Breast epithelium (tissue), 4 donors: ENCODE results near the gene TRMT2A. TPM values are rescaled to one million over a fixed set of nuclear protein-coding genes. Genes with fewer than 3 reads are reported as not detected.

ENCODE experiments used
- DNase-seq, 2 donors: peaks; one replicate each; pipeline ENCODE4 v3.0.0-alpha.2; 2019; ENCODE audit warnings: low spot score in 2 of 2
- H3K27ac ChIP-seq, 2 donors: fragments of 200-600 bp; sonication (generic) in 1 of 2; one replicate each; pipeline ENCODE4 v1.5.1; 2016 to 2019; ENCODE audit warnings: mild to moderate bottlenecking in 1 of 2
- H3K27me3 ChIP-seq, 2 donors: fragments of 200-600 bp; sonication (generic) in 1 of 2; one replicate each; pipeline versions ENCODE4 v1.5.1 to v1.6.0; 2017 to 2019; ENCODE audit warnings: control low read depth in 1 of 2, mild to moderate bottlenecking in 1 of 2
- H3K36me3 ChIP-seq: fragments of 200-600 bp; one replicate; pipeline ENCODE4 v1.5.1; 2019
- H3K4me1 ChIP-seq, 2 donors: fragments of 200-600 bp; sonication (generic); one replicate each; pipeline ENCODE4 v1.5.1; 2016 to 2019; ENCODE audit warnings: control low read depth in 1 of 2
- H3K4me3 ChIP-seq, 3 donors: fragments of 200-600 bp; sonication (generic); 1 replicate in 2 of 3; 2 replicates in 1 of 3; pipeline ENCODE4 v1.5.1; 2016 to 2019; ENCODE audit warnings: mild to moderate bottlenecking in 3 of 3, moderate library complexity in 2 of 3
- H3K9me3 ChIP-seq, 2 donors: fragments of 200-600 bp; sonication (generic) in 1 of 2; one replicate each; pipeline ENCODE4 v1.5.1; 2016 to 2019; ENCODE audit warnings: control low read depth in 1 of 2
- POLR2A ChIP-seq: fragments of 450-650 bp; IDR thresholded peaks from one replicate; pipeline ENCODE4 v1.6.1; 2016; ENCODE audit warnings: antibody characterized with exemption, mild to moderate bottlenecking, moderate library complexity
- POLR2AphosphoS5 ChIP-seq, 3 donors: sonication (generic); formaldehyde crosslinking; IDR thresholded peaks; one replicate each; pipeline ENCODE4 v1.6.1; 2017; ENCODE audit warnings: antibody characterized with exemption in 3 of 3
- intact Hi-C: fragments of 100-400 bp; cut with DNase I; formaldehyde crosslinking; loops from one replicate; pipeline ENCODE4 v1.15.1; 2023; ENCODE audit warnings: low total_unique reads
- total RNA-seq, 3 donors: library from RNA; depleted of rRNA; stranded (reverse); fragments of >200 nt; gene quantifications; one replicate each; pipeline ENCODE4 v1.1.0, GENCODE V29; 2016
- TF ChIP-seq, protein P1 (sequence below), 3 donors: fragments of 450-650 bp; IDR thresholded peaks; one replicate each; pipeline ENCODE4 v1.5.1; 2016 to 2017; ENCODE audit warnings: antibody characterized with exemption in 3 of 3, mild to moderate bottlenecking in 3 of 3, moderate library complexity in 3 of 3

Gene TRMT2A
- total RNA-seq, 3 donors from 2014 or later: 49.8 to 72.4 (median 51.1) TPM

DNA sequence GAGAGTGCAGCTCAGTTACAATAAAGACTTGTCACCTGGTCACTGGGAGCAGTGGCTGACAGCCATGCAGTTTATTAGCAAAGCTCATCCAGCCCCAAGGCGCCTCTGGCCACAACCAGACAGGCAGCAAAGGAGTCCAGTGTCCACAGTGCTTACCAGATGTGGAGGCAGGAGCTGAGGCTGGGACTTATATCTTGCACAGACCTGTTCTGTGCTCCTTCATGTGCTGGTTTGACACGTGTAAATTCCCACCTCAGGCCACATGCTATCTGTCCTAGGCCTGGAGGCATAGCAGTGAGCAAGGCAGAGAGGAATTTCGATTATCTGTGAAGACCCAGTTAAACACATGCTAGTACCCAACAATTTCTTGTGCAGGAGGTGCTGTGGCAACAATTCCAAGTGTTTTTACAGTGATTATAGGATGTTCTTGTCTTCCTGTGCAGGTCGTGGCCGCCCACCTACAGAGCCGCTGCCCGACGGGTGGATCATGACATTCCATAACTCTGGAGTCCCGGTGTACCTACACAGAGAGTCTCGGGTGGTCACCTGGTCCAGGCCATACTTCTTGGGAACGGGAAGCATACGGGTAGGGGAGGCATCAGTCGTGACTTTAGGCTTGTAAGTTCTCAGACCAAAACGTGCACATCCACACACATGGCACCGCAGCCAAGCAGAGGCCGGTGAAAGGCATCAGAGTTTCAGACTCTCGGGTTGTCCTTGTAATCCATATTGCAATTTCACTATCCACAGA, 27.6 kb downstream of the TRMT2A start:
- H3K4me1 ChIP-seq: no peaks in the 10 kb centered on the region
- H3K27me3 ChIP-seq: no peaks in the 10 kb centered on the region
- H3K36me3 ChIP-seq: peaks cover 25% of the 10 kb centered on the region
- H3K4me3 ChIP-seq: no peak overlapping the region
- no peak for DNase-seq
- no peaks in the 10 kb centered on the region for H3K9me3 ChIP-seq
- TF ChIP-seq POLR2AphosphoS5 (IDR thresholded peaks at IDR 0.05) (no peak), POLR2A (no peak)
- TF ChIP-seq, protein P1, sequence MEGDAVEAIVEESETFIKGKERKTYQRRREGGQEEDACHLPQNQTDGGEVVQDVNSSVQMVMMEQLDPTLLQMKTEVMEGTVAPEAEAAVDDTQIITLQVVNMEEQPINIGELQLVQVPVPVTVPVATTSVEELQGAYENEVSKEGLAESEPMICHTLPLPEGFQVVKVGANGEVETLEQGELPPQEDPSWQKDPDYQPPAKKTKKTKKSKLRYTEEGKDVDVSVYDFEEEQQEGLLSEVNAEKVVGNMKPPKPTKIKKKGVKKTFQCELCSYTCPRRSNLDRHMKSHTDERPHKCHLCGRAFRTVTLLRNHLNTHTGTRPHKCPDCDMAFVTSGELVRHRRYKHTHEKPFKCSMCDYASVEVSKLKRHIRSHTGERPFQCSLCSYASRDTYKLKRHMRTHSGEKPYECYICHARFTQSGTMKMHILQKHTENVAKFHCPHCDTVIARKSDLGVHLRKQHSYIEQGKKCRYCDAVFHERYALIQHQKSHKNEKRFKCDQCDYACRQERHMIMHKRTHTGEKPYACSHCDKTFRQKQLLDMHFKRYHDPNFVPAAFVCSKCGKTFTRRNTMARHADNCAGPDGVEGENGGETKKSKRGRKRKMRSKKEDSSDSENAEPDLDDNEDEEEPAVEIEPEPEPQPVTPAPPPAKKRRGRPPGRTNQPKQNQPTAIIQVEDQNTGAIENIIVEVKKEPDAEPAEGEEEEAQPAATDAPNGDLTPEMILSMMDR (IDR thresholded peaks at IDR 0.05): no peak
- H3K27ac ChIP-seq: no peak overlapping the region
- intact Hi-C loops: no loop called here

DNA sequence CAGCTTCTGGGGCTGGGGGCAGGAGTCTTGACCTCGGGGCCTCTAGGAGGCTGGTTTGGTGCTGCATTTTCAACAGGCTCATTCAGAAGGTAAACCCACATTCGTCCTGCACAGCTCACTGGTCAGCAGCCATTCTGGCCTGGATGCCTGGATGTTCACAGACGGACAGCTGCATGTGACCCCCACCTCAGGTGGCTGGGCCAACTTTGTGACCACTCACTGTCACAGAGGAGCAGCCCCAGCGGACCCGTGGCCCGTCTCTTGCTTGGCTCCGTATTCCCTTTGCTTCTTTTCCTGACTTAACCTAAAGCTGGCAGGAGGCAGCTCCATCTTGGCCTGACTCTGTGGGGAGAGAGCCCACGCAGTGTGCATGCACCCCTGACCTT, 28.8 kb downstream of the TRMT2A start:
- DNase-seq: no peak
- H3K4me3 ChIP-seq: no peak overlapping the region
- TF ChIP-seq, protein P1 (IDR thresholded peaks at IDR 0.05): no peak
- no peak for TF ChIP-seq POLR2AphosphoS5 (IDR thresholded peaks at IDR 0.05)
- H3K36me3 ChIP-seq: peaks cover 24% of the 10 kb centered on the region
- H3K9me3 ChIP-seq: no peaks in the 10 kb centered on the region
- no peaks in the 10 kb centered on the region for H3K4me1 ChIP-seq
- intact Hi-C loops: no loop called here
- no peak overlapping the region for H3K27ac ChIP-seq
- no peaks in the 10 kb centered on the region for H3K27me3 ChIP-seq

DNA sequence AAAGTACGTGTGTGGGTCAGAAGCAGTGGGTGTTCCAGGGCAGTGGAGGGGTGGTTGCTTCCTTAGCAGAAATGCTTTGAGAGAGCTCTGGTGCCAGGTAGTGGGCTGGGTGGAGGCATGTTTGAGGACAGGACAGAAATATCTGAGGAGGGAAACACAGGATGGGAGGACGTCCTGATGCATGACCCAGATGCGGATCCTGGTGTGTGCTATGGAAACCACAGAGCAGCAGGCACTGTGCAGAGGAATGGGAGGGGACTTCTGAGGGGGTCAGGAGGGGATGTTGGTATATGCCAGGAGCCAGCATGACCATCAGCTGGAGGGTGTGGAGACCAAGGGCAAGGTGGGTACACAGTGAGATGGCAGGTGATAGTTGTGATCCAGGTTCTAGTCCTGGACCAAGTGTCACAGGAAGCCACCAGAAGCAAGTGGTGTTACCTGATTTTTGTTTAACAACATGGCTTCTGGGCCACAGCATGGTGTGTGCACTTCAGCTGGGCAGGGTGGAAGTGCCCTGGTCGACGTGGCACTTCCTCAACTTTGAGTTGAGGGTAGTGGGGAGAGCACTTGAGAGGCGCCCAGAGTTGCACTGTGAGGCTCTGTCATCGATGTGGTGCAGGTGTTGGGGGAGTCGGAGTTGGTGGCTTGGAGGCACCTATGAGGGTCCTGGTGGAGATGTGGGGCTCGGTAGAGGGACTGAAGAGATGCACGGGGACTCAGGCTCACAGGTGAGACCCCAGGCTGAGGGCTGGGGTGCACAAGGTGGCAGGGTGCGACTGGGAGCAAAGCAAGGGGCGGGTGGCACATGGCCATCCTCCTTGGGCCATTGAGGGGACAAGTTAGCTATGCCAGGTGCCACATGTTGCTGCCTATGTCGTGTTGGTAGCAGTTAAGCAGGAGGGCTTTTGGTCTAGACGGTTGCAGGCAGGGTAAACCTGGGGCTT, 29.4 kb downstream of the TRMT2A start:
- H3K27me3 ChIP-seq: no peaks in the 10 kb centered on the region
- H3K4me1 ChIP-seq: no peaks in the 10 kb centered on the region
- no peak overlapping the region for H3K27ac ChIP-seq
- no peak overlapping the region for H3K4me3 ChIP-seq
- intact Hi-C loops: no loop called here
- TF ChIP-seq POLR2A: no peak
- TF ChIP-seq, protein P1 (IDR thresholded peaks at IDR 0.05): no peak
- no peak for TF ChIP-seq POLR2AphosphoS5 (IDR thresholded peaks at IDR 0.05)
- DNase-seq: no peak
- peaks cover 24% of the 10 kb centered on the region for H3K36me3 ChIP-seq
- H3K9me3 ChIP-seq: no peaks in the 10 kb centered on the region

DNA sequence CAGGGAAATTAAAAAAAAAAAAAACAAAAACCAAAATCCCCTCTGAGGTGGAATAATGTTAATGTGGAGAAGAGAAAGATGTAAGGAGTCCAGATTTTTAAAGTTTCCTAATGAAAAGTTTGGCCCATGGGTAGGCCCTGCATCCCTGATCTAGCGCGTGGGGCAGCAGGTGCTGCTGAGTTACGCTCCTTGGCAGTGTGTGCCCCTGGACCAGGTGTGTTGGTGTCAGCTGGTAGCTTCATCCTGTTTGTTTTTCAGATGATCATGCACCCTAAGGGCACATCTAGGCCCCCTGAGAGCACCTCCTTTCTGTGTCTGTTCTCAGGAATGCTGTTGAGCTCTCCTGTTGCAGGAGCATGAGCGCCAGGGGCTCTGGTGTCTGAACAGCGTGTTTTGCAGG, 30.3 kb downstream of the TRMT2A start:
- Histone ChIP-seq H3K4me3 (no peak overlapping the region), H3K4me1 (no peaks in the 10 kb centered on the region), H3K9me3 (no peaks in the 10 kb centered on the region), H3K27ac (no peak overlapping the region), H3K36me3 (peaks cover 18% of the 10 kb centered on the region), H3K27me3 (no peaks in the 10 kb centered on the region)
- intact Hi-C loops: no loop called here
- DNase-seq: no peak
- TF ChIP-seq POLR2A (no peak), POLR2AphosphoS5 (IDR thresholded peaks at IDR 0.05) (no peak)
- TF ChIP-seq, protein P1 (IDR thresholded peaks at IDR 0.05): no peak

DNA sequence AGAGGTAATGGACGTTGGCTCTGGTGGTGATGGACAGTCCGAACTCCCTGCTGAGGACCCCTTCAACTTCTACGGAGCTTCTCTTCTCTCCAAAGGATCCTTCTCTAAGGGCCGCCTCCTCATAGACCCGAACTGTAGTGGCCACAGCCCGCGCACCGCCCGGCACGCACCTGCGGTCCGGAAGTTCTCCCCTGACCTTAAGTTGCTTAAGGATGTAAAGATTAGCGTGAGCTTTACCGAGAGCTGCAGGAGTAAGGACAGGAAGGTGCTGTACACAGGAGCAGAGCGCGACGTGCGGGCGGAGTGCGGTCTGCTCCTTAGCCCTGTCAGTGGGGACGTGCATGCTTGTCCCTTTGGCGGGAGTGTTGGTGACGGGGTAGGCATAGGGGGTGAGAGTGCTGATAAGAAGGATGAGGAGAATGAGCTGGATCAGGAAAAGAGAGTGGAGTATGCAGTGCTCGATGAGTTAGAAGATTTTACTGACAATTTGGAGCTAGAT, 30.9 kb downstream of the TRMT2A start:
- no peak overlapping the region for H3K4me3 ChIP-seq
- no peak overlapping the region for H3K27ac ChIP-seq
- intact Hi-C loops: no loop called here
- H3K36me3 ChIP-seq: peaks cover 17% of the 10 kb centered on the region
- H3K4me1 ChIP-seq: peaks cover 3 to 6% of the 10 kb centered on the region in 2 donors
- TF ChIP-seq POLR2AphosphoS5 (IDR thresholded peaks at IDR 0.05) (no peak), POLR2A (no peak)
- TF ChIP-seq, protein P1 (IDR thresholded peaks at IDR 0.05): no peak
- H3K9me3 ChIP-seq: no peaks in the 10 kb centered on the region
- no peaks in the 10 kb centered on the region for H3K27me3 ChIP-seq
- no peak for DNase-seq
